Activated naive CD8-positive, alpha-beta T cell (primary cell): ENCODE data around the gene BMP7.
"Not testable (repeated sequence)": the region's sequence is repeated elsewhere in the genome, so short reads cannot be mapped to it uniquely, and the experiment has no call there.

Experiments
- H3K27ac Mint-ChIP-seq: one replicate; pipeline ENCODE4 v1.8.0; 2021; ENCODE audit warnings: mixed read lengths
- H3K27me3 Mint-ChIP-seq: one replicate; pipeline ENCODE4 v1.8.0; 2021; ENCODE audit warnings: mixed read lengths
- H3K36me3 Mint-ChIP-seq: one replicate; pipeline ENCODE4 v1.8.0; 2021; ENCODE audit warnings: mixed read lengths
- H3K4me1 Mint-ChIP-seq: one replicate; pipeline ENCODE4 v1.8.0; 2021; ENCODE audit warnings: low read depth, mixed read lengths
- H3K4me3 Mint-ChIP-seq: one replicate; pipeline ENCODE4 v1.8.0; 2021; ENCODE audit warnings: mild to moderate bottlenecking, mixed read lengths
- H3K9me3 Mint-ChIP-seq: one replicate; pipeline ENCODE4 v1.8.0; 2021; ENCODE audit warnings: low read depth, mixed read lengths

Gene BMP7

DNA sequence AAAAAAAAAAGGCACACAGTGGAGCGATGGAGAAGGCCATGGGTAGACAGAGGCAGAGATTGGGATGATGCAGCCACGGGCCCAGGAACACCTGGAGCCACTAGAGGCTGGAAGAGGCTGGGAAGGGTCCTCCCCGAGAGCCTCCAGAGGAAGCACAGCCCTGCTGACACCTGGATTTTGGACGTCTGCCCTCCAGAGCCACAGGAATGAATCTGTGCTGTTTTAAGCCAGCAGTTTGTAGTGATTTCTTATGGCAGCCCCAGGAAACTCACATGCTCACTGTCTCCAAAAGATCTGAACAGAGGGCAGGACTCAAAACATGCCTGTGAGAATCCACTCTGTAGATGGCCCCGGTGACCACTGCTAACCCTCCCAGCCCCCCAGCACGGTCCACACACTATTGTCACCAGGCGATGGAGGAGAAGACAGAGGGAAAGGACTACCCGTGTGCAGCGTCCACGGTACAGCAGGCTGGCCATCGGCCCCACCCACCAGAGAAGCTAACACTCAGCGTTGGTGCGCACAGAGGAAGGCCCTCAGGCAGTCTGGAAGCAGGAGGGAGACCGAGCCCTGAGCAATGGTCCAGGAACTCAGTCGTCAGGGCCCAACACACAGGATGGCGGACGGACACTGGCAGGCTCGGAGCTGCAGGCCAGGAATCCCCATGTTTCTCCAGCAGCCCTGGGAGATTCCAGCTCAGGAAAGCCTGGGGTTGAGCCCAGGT, 99.7 kb downstream of the BMP7 start:
- Mint-ChIP-seq H3K4me1 (no peaks in the 10 kb centered on the region), H3K36me3 (no peaks in the 10 kb centered on the region), H3K27ac (no peak overlapping the region), H3K4me3 (no peak overlapping the region), H3K27me3 (no peaks in the 10 kb centered on the region), H3K9me3 (no peaks in the 10 kb centered on the region)

DNA sequence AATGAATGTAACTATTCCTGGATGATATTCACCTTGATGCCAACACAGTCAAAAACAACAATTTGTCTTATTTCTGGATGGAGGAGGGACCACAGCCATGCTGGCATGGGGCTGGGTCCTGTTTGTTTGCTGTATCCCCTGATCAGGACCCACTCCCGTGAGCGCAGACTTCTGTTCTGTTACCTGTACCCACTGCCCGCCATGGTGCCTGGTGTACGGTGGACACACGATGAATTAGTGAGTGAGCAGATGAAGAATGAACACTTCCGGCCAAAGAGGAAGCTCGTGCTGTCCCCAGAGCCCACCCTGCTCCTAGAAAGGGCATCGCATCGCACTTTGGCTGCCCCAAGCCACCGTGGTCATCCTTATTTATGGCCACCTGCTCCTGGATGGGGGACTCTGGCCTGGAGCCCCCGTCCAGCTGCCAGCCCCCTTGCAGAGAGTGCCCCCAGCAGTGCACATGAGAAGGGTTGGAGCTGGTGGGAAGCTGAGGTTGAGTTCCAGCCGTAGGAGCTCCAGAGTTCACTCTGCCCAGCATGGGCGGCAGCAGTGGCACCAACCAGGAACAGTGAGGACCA, 100.9 kb downstream of the BMP7 start:
- no peaks in the 10 kb centered on the region for H3K9me3 Mint-ChIP-seq
- H3K27me3 Mint-ChIP-seq, result no peaks in the 10 kb centered on the region
- H3K4me1 Mint-ChIP-seq, result no peaks in the 10 kb centered on the region
- no peaks in the 10 kb centered on the region for H3K36me3 Mint-ChIP-seq
- no peak overlapping the region for H3K27ac Mint-ChIP-seq
- no peak overlapping the region for H3K4me3 Mint-ChIP-seq

DNA sequence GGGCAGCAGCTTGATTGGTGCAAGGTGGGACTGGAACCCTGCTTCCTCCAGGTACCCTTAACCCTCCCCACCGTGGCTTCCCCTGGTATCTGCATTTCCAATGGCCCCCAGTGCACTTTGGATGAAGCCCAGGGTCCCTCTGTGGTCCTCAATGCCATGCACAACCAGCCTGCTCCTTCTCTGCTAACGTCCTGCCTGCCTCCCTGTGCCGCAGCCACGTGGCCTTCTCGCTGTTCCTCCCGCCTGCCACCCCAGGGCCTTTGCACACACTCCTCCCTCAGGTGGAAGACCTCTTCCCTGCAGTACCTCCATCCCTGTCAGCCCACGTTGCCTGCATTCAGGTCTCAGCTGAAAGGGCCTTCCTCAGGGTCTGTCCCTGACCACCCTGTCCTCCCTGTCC, 101.6 kb downstream of the BMP7 start:
- no peaks in the 10 kb centered on the region for H3K9me3 Mint-ChIP-seq
- H3K27me3 Mint-ChIP-seq, result no peaks in the 10 kb centered on the region
- no peaks in the 10 kb centered on the region for H3K36me3 Mint-ChIP-seq
- no peak overlapping the region for H3K4me3 Mint-ChIP-seq
- H3K4me1 Mint-ChIP-seq, result no peaks in the 10 kb centered on the region
- no peak overlapping the region for H3K27ac Mint-ChIP-seq

DNA sequence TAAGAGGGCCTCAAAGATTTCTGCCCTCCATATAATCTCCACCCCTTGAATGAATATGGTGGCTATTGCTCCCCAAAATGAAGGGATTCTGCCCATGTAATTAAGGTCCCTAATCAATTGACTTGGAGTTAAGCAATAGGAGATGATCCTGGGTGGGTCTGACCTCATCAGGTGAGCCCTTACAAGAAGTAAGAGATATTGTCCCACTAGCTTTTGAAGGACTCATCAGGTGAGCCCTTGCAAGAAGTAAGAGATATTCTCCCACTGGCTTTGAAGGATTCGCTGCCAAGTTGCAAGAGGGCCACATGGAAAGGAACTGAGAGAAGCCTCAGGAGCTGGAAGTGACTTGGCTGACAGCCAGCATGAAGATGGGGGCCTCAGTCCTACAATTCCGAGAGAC, 103.4 kb downstream of the BMP7 start:
- H3K36me3 Mint-ChIP-seq, result no peaks in the 10 kb centered on the region
- no peak overlapping the region for H3K27ac Mint-ChIP-seq
- H3K27me3 Mint-ChIP-seq, result no peaks in the 10 kb centered on the region
- no peaks in the 10 kb centered on the region for H3K4me1 Mint-ChIP-seq
- no peaks in the 10 kb centered on the region for H3K9me3 Mint-ChIP-seq
- H3K4me3 Mint-ChIP-seq, result no peak overlapping the region

DNA sequence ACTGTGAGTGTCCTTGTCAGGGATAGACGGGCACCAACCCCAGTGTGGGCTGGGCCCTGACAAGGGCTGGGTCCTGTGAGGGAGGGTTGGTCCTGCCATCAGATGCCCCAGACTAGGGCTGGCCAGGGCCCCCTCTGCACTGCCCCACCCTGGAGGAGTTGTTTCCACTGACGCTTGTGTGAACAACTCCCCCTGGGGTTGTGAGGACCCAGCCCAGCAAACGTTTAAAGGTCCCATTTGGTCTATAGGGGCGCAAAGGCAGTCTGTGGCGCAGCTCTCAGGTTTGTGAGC, 104.1 kb downstream of the BMP7 start:
- no peaks in the 10 kb centered on the region for H3K27me3 Mint-ChIP-seq
- no peaks in the 10 kb centered on the region for H3K9me3 Mint-ChIP-seq
- H3K27ac Mint-ChIP-seq, result no peak overlapping the region
- no peak overlapping the region for H3K4me3 Mint-ChIP-seq
- H3K36me3 Mint-ChIP-seq, result no peaks in the 10 kb centered on the region
- no peaks in the 10 kb centered on the region for H3K4me1 Mint-ChIP-seq

DNA sequence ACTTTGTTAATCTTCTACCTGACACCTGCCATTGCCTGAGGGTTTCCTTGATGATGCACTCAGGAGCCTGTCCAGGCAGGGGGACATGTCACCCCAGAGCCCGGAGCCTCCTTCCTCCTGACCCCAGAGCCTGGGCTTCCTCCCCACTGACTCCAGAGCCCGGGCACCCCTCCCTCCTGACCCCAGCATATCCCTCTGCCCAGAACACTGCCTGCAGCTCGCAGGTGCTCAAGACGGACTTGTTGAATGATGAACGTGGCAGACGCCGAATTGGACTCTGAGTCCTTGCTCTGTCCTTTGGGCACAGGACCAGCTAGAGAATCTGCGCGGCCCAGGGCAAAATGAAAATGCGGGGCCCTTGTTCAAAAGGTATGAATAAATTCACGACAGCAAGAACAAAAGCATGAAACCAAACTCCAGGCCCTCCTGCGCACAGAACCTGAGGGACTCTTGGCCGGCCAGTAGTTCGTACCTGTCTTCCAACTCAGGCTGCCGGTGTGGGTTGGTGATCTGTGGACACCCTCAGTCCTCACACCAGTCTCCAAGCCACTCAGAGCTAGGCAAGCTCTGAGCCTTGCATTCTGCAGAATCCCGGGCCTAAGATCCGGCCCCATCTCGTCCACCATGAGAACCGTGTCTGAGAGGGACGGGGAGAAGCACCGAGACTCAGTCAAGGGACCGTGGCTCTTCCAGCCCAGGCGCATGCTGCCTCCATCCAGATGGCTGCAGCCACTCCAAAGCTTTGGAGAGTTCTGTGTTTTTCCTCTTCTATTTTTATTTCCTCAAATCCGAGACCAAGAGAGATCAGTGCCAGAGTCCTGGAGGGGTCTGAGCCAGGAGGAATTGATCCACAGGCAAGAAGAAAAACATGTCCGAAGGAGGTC, 104.7 kb downstream of the BMP7 start:
- H3K4me3 Mint-ChIP-seq, result no peak overlapping the region
- no peaks in the 10 kb centered on the region for H3K4me1 Mint-ChIP-seq
- H3K27ac Mint-ChIP-seq, result no peak overlapping the region
- H3K9me3 Mint-ChIP-seq, result no peaks in the 10 kb centered on the region
- H3K27me3 Mint-ChIP-seq, result no peaks in the 10 kb centered on the region
- no peaks in the 10 kb centered on the region for H3K36me3 Mint-ChIP-seq

DNA sequence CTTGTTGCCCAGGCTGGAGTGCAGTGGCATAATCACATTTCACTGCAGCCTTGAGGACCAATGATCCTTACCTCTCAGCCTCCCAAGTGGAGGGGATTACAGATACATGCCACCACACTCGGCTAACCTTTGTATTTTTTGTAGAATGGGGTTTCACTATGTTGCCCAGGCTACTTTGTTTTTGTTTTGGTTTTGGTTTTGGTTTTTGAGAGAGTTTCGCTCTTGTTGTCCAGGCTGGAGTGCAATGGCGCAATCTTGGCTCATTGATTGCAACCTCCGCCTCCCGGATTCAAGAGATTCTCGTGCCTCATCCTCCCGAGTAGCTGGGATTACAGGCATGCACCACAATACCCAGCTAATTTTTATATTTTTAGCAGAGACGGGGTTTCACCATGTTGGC, 105.5 kb downstream of the BMP7 start:
- no peak overlapping the region for H3K27ac Mint-ChIP-seq
- H3K27me3 Mint-ChIP-seq, result no peaks in the 10 kb centered on the region
- no peaks in the 10 kb centered on the region for H3K4me1 Mint-ChIP-seq
- no peaks in the 10 kb centered on the region for H3K36me3 Mint-ChIP-seq
- no peak overlapping the region for H3K4me3 Mint-ChIP-seq
- H3K9me3 Mint-ChIP-seq, result no peaks in the 10 kb centered on the region

DNA sequence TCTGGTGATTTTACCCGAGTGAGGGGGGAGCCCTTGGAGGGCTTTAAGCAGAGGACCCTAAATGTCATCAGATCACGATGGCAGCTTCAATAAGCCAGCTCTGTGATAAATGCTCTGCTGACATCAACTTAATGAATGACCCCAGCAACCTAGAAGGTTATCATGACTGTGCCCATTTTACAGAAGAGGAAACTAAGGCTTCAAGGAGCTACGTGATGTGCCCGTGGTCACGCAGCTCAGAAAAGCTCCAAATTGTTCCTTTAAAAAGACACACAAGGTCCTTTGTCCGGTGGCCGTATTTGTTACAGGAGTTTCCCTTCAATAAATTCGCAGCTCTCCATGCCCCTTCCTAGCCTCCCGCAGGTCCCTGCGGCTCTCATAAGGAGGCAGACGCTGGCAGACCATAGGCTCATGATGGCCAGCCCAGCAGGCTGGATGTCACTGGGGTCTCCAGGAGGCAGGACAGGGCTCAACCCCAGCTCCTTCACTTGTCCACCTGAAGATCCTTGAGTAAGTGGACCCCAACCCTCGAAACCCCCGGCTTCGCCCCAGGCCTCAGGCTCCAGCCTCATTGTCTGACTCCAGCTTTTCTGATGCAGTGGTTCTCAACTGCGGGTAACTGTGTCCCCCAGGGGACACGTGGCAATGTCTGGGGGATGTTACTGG, 106.4 kb downstream of the BMP7 start:
- Mint-ChIP-seq H3K27ac (no peak overlapping the region), H3K36me3 (no peaks in the 10 kb centered on the region), H3K4me3 (no peak overlapping the region), H3K27me3 (no peaks in the 10 kb centered on the region), H3K9me3 (no peaks in the 10 kb centered on the region), H3K4me1 (no peaks in the 10 kb centered on the region)

DNA sequence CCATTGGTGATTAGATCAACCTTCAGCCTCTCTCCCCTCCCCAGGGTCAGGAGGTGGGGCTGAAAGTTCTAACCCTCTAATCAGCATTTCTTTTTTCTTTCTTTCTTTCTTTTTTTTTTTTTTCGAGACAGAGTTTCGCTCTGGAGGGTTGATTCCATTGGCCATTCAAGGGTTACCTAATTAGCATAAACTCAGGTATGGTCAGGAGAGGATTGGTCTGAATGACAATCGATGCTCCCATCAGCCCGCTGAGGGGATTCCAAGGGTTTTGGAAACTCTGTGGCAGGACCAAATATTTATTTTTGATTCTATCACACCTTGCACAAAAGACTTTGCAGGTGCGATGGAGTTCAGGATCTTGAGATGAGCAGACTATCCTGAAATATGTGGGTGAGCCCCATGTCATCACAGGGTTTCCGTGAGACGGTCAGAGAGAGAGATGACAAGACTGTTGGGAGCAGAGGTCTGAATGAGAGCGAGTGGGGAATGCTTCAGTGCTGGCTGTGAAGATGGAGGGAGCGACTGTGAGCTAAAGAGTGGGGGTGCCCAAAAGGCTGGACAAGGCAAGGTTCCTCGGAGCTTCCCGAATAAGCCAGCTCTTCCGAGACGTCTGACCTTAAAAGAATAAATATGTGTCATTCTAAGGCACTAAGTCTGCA, 107.1 kb downstream of the BMP7 start:
- Mint-ChIP-seq H3K27me3 (no peaks in the 10 kb centered on the region), H3K4me3 (no peak overlapping the region), H3K4me1 (no peaks in the 10 kb centered on the region), H3K9me3 (no peaks in the 10 kb centered on the region), H3K27ac (no peak overlapping the region), H3K36me3 (no peaks in the 10 kb centered on the region)

DNA sequence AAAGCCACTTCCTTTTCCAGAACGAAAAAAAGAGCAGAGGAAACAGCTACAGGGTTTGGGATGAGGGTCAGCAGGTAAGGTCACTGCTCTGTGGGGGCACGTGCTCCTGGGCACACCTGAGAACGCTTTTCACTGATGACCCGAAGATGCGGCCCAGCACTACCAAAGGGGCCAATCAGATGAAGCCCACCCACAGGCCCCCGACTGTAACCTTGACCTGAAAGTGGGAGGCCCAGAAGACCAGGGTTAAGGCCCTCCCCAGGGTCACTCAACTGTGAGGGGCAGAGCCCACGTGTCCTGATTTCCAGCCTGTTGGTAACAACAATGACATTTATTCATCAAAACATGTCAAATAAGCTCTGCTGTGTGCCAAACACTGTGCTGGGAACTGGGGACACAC, 108.0 kb downstream of the BMP7 start:
- H3K4me1 Mint-ChIP-seq, result no peaks in the 10 kb centered on the region
- H3K27ac Mint-ChIP-seq, result no peak overlapping the region
- H3K9me3 Mint-ChIP-seq, result no peaks in the 10 kb centered on the region
- no peak overlapping the region for H3K4me3 Mint-ChIP-seq
- H3K36me3 Mint-ChIP-seq, result no peaks in the 10 kb centered on the region
- H3K27me3 Mint-ChIP-seq, result no peaks in the 10 kb centered on the region

DNA sequence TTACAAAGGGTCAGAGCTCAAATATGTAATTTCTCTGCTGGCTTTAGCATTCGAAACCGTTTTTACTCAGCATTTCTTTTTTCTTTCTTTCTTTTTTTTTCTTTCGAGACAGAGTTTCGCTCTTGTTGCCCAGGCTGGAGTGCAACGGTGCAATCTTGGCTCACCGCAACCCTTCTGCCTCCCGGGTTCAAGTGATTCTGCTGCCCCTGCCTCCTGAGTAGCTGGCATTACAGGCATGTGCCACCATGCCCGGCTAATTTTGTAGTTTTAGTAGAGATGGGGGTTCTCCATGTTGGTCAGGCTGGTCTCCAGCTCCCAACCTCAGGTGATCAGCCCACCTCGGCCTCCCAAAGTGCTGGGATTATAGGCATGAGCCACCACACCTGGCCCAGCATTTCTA, 108.7 kb downstream of the BMP7 start:
- H3K4me1 Mint-ChIP-seq, H3K4me3 Mint-ChIP-seq, H3K27ac Mint-ChIP-seq, H3K27me3 Mint-ChIP-seq, H3K36me3 Mint-ChIP-seq, H3K9me3 Mint-ChIP-seq: not testable (repeated sequence)

DNA sequence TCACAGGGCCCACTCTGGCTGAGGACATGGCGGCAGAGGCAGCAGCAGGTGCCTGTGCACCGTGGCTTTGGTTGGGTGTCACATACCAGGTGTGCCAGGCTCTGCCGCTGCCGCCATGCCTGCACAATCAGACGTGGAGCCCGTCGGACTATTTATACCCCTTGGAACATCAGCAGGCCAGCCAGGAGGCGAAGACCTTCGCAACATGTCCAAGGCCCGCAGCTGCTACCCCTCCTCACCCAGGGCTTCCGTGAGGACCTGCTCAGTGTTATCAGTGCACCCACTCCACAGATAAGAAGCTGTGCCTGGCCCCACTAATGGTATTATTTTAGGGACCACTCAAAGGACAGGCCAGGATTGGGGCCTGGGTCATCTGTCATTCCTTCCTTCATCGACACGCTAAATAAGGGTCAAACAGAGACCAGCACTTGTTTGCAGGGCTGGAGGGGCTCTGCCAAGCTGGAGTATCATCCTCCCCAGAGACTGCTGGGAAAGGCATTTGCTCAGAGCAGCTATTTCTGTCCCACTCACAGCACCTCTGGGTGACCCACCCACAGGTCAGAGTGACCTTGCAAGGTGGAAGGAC, 109.2 kb downstream of the BMP7 start:
- Mint-ChIP-seq H3K9me3 (no peaks in the 10 kb centered on the region), H3K4me3 (no peak overlapping the region), H3K27ac (no peak overlapping the region), H3K27me3 (no peaks in the 10 kb centered on the region), H3K36me3 (no peaks in the 10 kb centered on the region), H3K4me1 (no peaks in the 10 kb centered on the region)

DNA sequence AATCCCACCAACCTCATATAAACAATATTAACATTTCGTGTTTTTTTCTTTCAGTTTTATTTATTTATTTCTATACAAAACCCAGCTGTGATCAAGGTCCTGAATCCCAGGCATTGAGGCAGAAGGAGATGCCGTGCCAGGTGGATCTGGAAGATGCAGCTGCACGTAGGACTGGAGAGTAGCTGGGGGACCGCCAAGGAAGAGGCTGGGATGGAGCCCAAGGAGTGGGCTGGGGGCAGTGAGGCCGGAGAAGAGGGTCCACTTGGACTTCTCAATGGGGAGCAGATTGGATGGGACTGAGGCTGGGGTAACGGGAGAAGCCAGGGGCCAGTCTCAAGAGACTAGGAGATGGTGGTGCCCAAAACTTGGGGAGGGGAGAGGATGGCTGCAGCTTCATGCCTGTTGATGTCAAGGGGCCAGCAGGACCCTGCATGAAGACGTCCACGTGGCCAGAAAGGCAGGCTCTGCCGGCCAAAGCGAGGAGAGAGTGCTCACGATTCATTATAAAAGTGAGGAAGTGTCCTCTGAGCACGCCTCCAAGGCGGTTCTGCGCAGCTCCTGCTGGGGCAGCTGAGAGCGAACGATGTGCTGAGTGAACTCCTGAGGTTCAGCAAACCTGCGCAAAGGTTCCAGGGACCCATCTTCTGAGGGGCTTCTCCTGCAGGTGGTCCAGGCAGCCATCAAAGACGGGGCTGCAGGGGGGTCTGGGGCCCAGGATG, 110.3 kb downstream of the BMP7 start:
- Mint-ChIP-seq H3K4me3 (no peak overlapping the region), H3K9me3 (no peaks in the 10 kb centered on the region), H3K36me3 (no peaks in the 10 kb centered on the region)

DNA sequence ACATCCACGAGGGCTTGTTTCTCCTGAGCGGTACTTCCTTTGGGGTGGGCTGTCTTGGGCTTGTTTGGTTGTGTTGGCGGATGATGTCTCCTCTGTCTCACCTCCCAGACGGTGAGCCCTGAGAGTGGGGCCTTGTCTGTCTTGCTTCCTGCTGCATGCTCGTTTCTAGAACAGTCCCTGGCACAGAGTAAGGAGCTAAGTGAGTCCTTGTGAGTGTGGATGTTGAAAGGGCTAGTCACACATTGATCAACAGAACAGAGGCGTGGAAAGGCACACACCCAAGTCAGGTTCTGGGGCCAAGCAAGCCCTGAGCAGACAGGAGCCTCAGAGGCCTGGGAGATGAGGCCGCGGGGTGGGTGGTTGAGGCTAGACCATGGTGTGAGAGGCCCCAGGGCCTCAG, 111.0 kb downstream of the BMP7 start:
- Mint-ChIP-seq H3K36me3 (no peaks in the 10 kb centered on the region), H3K4me3 (no peak overlapping the region), H3K27me3 (no peaks in the 10 kb centered on the region), H3K9me3 (no peaks in the 10 kb centered on the region), H3K4me1 (no peaks in the 10 kb centered on the region), H3K27ac (no peak overlapping the region)

More for the DNA sequence above, 110.3 kb downstream of the BMP7 start:
- no peaks in the 10 kb centered on the region for H3K27me3 Mint-ChIP-seq
- no peaks in the 10 kb centered on the region for H3K4me1 Mint-ChIP-seq
- H3K27ac Mint-ChIP-seq, result no peak overlapping the region
